HCT116 (cell line): ENCODE results near the gene CCSER1. TPM values are rescaled to one million over a fixed set of nuclear protein-coding genes. Genes with fewer than 3 reads are reported as not detected.

Experiments
- ATAC-seq: fragments of 200-7000 bp; cut with Tn5 transposase; 2 replicates; pipeline ENCODE4 v1.9.1; 2020; ENCODE audit warnings: mild to moderate bottlenecking, moderate library complexity
- BruUV-seq: library from RNA; stranded (reverse); fragments of 400-500 nt; replicated peaks from 2 replicates; lab custom pipeline; 2021; lab: Mats Ljungman, UMichigan
- CTCF ChIA-PET: fragments of 300-600 bp; sonication (Branson Sonifier 250); formaldehyde crosslinking; loops from one replicate; lab custom pipeline; 2021; ENCODE audit warnings: antibody characterized with exemption; lab: Charles Lee
- POLR2A ChIA-PET: fragments of 300-600, 350-600 bp; sonication (Branson Sonifier 250); formaldehyde crosslinking; loops from one replicate; lab custom pipeline; 2021; ENCODE audit warnings: antibody characterized with exemption; lab: Charles Lee
- RAD21 ChIA-PET, 2 experiments: fragments of 300-600 bp; sonication (Branson Sonifier 250); formaldehyde crosslinking; loops; one replicate each; lab custom pipeline; 2023; ENCODE audit warnings: low total read pairs in 2 of 2; ENCODE audit not compliant: uncharacterized antibody in 2 of 2, unreplicated experiment in 2 of 2, low non-redundant PET in 1 of 2; lab: Charles Lee
- DNase-seq: peaks from one replicate; pipeline ENCODE4 v3.0.0-alpha.2; 2010; ENCODE audit warnings: low read depth, low spot score
- H2AFZ ChIP-seq: fragments of 200-600 bp; shearing (Covaris generic), sonication (generic); 2 replicates; pipeline ENCODE4 v1.6.1; 2017; ENCODE audit warnings: low read depth, mixed run types, mixed read lengths, antibody characterized with exemption, low read length; ENCODE audit not compliant: poor library complexity, severe bottlenecking
- H3K27ac ChIP-seq: 2 replicates; pipeline ENCODE4 v1.5.1; 2012; ENCODE audit warnings: low read depth, low read length
- H3K27me3 ChIP-seq: fragments of 200-600 bp; sonication (generic); 2 replicates; pipeline ENCODE4 v1.6.1; 2016; ENCODE audit warnings: mixed run types, low read length, mixed read lengths; ENCODE audit not compliant: insufficient read depth
- H3K36me3 ChIP-seq, 2 experiments: fragments of 200-500 bp in 1 of 2; fragments of 200-600 bp in 1 of 2; sonication (Bioruptor generic) in 1 of 2; sonication (generic) in 1 of 2; 2 replicates each; pipeline versions ENCODE4 v1.5.1 to v1.6.1; 2014 to 2016; ENCODE audit warnings: low read length in 2 of 2, inconsistent platforms in 1 of 2, mixed read lengths in 1 of 2, mixed run types in 1 of 2; ENCODE audit not compliant: insufficient read depth in 2 of 2, control insufficient read depth in 1 of 2
- H3K4me1 ChIP-seq, 2 experiments: fragments of 200-600 bp in 1 of 2; sonication (generic) in 1 of 2; 2 replicates each; pipeline versions ENCODE4 v1.5.1 to v1.6.1; 2012 to 2017; ENCODE audit warnings: low read length in 2 of 2, inconsistent platforms in 1 of 2, mild to moderate bottlenecking in 1 of 2, mixed read lengths in 1 of 2, mixed run types in 1 of 2, moderate library complexity in 1 of 2; ENCODE audit not compliant: insufficient read depth in 2 of 2, control insufficient read depth in 1 of 2
- H3K4me2 ChIP-seq: fragments of 200-600 bp; sonication (generic); 2 replicates; pipeline ENCODE4 v1.6.1; 2017; ENCODE audit warnings: mixed run types, low read length, mixed read lengths
- H3K4me3 ChIP-seq, 2 experiments: fragments of 200-600 bp in 1 of 2; sonication (generic) in 1 of 2; replicated peaks in 1 of 2; 2 replicates each; pipeline ENCODE4 v1.5.1; 2011 to 2016; ENCODE audit warnings: low read length in 2 of 2, control low read depth in 1 of 2, low read depth in 1 of 2, mild to moderate bottlenecking in 1 of 2, mixed read lengths in 1 of 2, mixed run types in 1 of 2
- H3K79me2 ChIP-seq: fragments of 200-600 bp; sonication (generic); 2 replicates; pipeline ENCODE4 v1.6.1; 2017; ENCODE audit warnings: mild to moderate bottlenecking, mixed run types, low read length, moderate library complexity, mixed read lengths; ENCODE audit not compliant: insufficient read depth
- H3K9ac ChIP-seq: fragments of 200-600 bp; sonication (generic); 2 replicates; pipeline ENCODE4 v1.6.1; 2016; ENCODE audit warnings: low read length, mixed read lengths
- H3K9me2 ChIP-seq: fragments of 200-600 bp; sonication (generic), shearing (Covaris generic); 2 replicates; pipeline ENCODE4 v1.6.1; 2017; ENCODE audit warnings: mixed run types, mild to moderate bottlenecking, moderate library complexity; ENCODE audit not compliant: insufficient read depth
- H3K9me3 ChIP-seq, 2 experiments: fragments of 200-500 bp in 1 of 2; fragments of 200-600 bp in 1 of 2; sonication (Bioruptor generic) in 1 of 2; sonication (generic) in 1 of 2; 2 replicates each; pipeline ENCODE4 v1.6.1; 2014 to 2017; ENCODE audit warnings: low read length in 2 of 2, mixed read lengths in 2 of 2, inconsistent platforms in 1 of 2, low read depth in 1 of 2, mild to moderate bottlenecking in 1 of 2, mixed run types in 1 of 2, moderate library complexity in 1 of 2; ENCODE audit not compliant: control insufficient read depth in 1 of 2, insufficient read depth in 1 of 2
- H4K20me1 ChIP-seq: fragments of 200-600 bp; sonication (generic), shearing (Covaris generic); 2 replicates; pipeline ENCODE4 v1.6.1; 2017; ENCODE audit warnings: mixed run types, mild to moderate bottlenecking, moderate library complexity; ENCODE audit not compliant: insufficient read depth
- CEBPB ChIP-seq: IDR thresholded peaks from 2 replicates; pipeline ENCODE4 v1.6.1; 2012; ENCODE audit warnings: low read depth
- EGR1 ChIP-seq: IDR thresholded peaks from 2 replicates; pipeline ENCODE4 v1.6.1; 2012; ENCODE audit warnings: low read depth
- EZH2 ChIP-seq: fragments of 200-600 bp; sonication (generic); IDR thresholded peaks from 2 replicates; pipeline ENCODE4 v1.6.1; 2017; ENCODE audit warnings: antibody characterized with exemption, mixed run types
- YY1 ChIP-seq: IDR thresholded peaks from 2 replicates; pipeline ENCODE4 v1.6.1; 2011; ENCODE audit warnings: low read length, low read depth, moderate library complexity, mild to moderate bottlenecking; ENCODE audit not compliant: insufficient replicate concordance; ENCODE audit errors: extremely low read depth
- ZBTB33 ChIP-seq: IDR thresholded peaks from 2 replicates; pipeline ENCODE4 v1.6.1; 2011; ENCODE audit warnings: mild to moderate bottlenecking, low read length, moderate library complexity; ENCODE audit not compliant: insufficient replicate concordance; ENCODE audit errors: extremely low read depth
- intact Hi-C: fragments of 100-400 bp; cut with micrococcal nuclease; formaldehyde crosslinking; loops from 2 replicates; pipeline ENCODE4 v1.10.0; 2022
- total RNA-seq: library from RNA; stranded (reverse); gene quantifications from one replicate; pipeline ENCODE4 v1.2.1, GENCODE V29; 2021; ENCODE audit not compliant: unreplicated experiment

The CCSER1 gene
- total RNA-seq, 1 experiment from 2014 or later, result 6.7 TPM

GRCh38 chr4:91127831-91128230 is 1000.6 kb downstream of the CCSER1 start:
- Histone ChIP-seq H3K9me2 (no peaks in the 10 kb centered on the region), H3K4me2 (no peak overlapping the region), H3K27ac (no peak overlapping the region), H3K27me3 (no peaks in the 10 kb centered on the region), H3K9me3 (no peaks in the 10 kb centered on the region), H3K79me2 (no peaks in the 10 kb centered on the region)
- RAD21 ChIA-PET, result no interaction called here
- no peak for TF ChIP-seq CEBPB
- no peak for TF ChIP-seq ZBTB33
- TF ChIP-seq EGR1, result no peak
- TF ChIP-seq YY1, result no peak
- TF ChIP-seq, all 23 proteins: peak for 0
- BruUV-seq, result no TSS peak
- H3K36me3 ChIP-seq, result no peaks in the 10 kb centered on the region
- no peak overlapping the region for H2AFZ ChIP-seq
- intact Hi-C loops, result no loop called here
- no peaks in the 10 kb centered on the region for H3K4me1 ChIP-seq
- ChIA-PET CTCF (interaction anchor here (1.9 kb wide), 1 partner anchor 11 kb away, joined by 4 read pairs; no protein-coding TSS in a partner anchor), POLR2A (no interaction called here)
- ATAC-seq (no peak), DNase-seq (no peak)
- no peak overlapping the region for H3K4me3 ChIP-seq
- H3K9ac ChIP-seq, result no peak overlapping the region
- no peaks in the 10 kb centered on the region for H4K20me1 ChIP-seq

GRCh38 chr4:91128519-91128918 is 1001.3 kb downstream of the CCSER1 start:
- ATAC-seq, result no peak
- BruUV-seq, result no TSS peak
- CTCF ChIA-PET, result interaction anchor here (2.0 kb wide), 1 partner anchor 12 kb away, joined by 5 read pairs; no protein-coding TSS in a partner anchor

More at GRCh38 chr4:91128519-91128918, 1001.3 kb downstream of the CCSER1 start:
- intact Hi-C loops, result no loop called here
- ChIA-PET POLR2A (no interaction called here), RAD21 (no interaction called here)
- H3K27me3 ChIP-seq, result no peaks in the 10 kb centered on the region
- no peaks in the 10 kb centered on the region for H3K9me2 ChIP-seq
- no peak overlapping the region for H3K4me3 ChIP-seq
- H3K4me1 ChIP-seq, result no peaks in the 10 kb centered on the region
- no peaks in the 10 kb centered on the region for H3K36me3 ChIP-seq
- H3K27ac ChIP-seq, result no peak overlapping the region
- no peak for DNase-seq
- H4K20me1 ChIP-seq, result no peaks in the 10 kb centered on the region
- H3K79me2 ChIP-seq, result no peaks in the 10 kb centered on the region
- no peak for TF ChIP-seq EZH2
- H3K9ac ChIP-seq, result no peak overlapping the region
- H3K4me2 ChIP-seq, result no peak overlapping the region
- H3K9me3 ChIP-seq, result no peaks in the 10 kb centered on the region
- H2AFZ ChIP-seq, result no peak overlapping the region
